Adrenal gland (tissue), 5 donors: ENCODE results near the gene NMRAL1.

Experiments used
- POLR2A ChIP-seq, 2 donors: fragments of 450-650 bp; IDR thresholded peaks; one replicate each; pipeline ENCODE4 v1.6.1; 2017; ENCODE audit warnings: antibody characterized with exemption in 2 of 2, mild to moderate bottlenecking in 2 of 2, moderate library complexity in 1 of 2
- TF ChIP-seq, protein P1 (sequence below), 6 experiments: fragments of 450-650 bp in 4 of 6; fragments of 200-600 bp in 2 of 6; sonication (generic) in 1 of 6; IDR thresholded peaks; 1 replicate in 5 of 6; 2 replicates in 1 of 6; pipeline versions ENCODE4 v1.5.1 to v1.8.0; 2016 to 2021; ENCODE audit warnings: antibody characterized with exemption in 6 of 6, mild to moderate bottlenecking in 2 of 6, moderate library complexity in 1 of 6
- donor health status: DM: no; HTN: no; CAD: no.

GRCh38 chr16:4465977-4466779, 8.2 kb downstream of the NMRAL1 start:
- TF ChIP-seq, protein P1, sequence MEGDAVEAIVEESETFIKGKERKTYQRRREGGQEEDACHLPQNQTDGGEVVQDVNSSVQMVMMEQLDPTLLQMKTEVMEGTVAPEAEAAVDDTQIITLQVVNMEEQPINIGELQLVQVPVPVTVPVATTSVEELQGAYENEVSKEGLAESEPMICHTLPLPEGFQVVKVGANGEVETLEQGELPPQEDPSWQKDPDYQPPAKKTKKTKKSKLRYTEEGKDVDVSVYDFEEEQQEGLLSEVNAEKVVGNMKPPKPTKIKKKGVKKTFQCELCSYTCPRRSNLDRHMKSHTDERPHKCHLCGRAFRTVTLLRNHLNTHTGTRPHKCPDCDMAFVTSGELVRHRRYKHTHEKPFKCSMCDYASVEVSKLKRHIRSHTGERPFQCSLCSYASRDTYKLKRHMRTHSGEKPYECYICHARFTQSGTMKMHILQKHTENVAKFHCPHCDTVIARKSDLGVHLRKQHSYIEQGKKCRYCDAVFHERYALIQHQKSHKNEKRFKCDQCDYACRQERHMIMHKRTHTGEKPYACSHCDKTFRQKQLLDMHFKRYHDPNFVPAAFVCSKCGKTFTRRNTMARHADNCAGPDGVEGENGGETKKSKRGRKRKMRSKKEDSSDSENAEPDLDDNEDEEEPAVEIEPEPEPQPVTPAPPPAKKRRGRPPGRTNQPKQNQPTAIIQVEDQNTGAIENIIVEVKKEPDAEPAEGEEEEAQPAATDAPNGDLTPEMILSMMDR (IDR thresholded peaks at IDR 0.05) = no peak
- TF ChIP-seq POLR2A (IDR thresholded peaks at IDR 0.05) = no peak
